PC-3 (cell line): ENCODE measurements around the gene EPN1. TPM values are rescaled to one million over a fixed set of nuclear protein-coding genes. Genes with fewer than 3 reads are reported as not detected.

ENCODE experiments used
- ATAC-seq: fragments of 200-7000 bp; cut with Tn5 transposase; 2 replicates; pipeline ENCODE4 v1.9.1; 2020; ENCODE audit warnings: mild to moderate bottlenecking, moderate library complexity
- BruUV-seq: library from RNA; stranded (reverse); fragments of 400-500 nt; replicated peaks from 2 replicates; lab custom pipeline; 2021; lab: Mats Ljungman, UMichigan
- CTCF ChIA-PET: fragments of 300-600 bp; sonication (Branson Sonifier 250); formaldehyde crosslinking; loops from one replicate; lab custom pipeline; 2022; ENCODE audit warnings: antibody characterized with exemption; lab: Charles Lee
- POLR2A ChIA-PET: fragments of 300-600 bp; sonication (Branson Sonifier 250); formaldehyde crosslinking; loops from one replicate; lab custom pipeline; 2022; ENCODE audit warnings: antibody characterized with exemption; ENCODE audit not compliant: unreplicated experiment; lab: Charles Lee
- DNase-seq: peaks from one replicate; pipeline ENCODE4 v3.0.0-alpha.2; 2015
- H2AFZ ChIP-seq: fragments of 300-600 bp; sonication (generic); 2 replicates; pipeline ENCODE4 v1.6.0; 2016; ENCODE audit warnings: antibody characterized with exemption, low read length
- H3F3A ChIP-seq: fragments of 300-600 bp; sonication (generic); one replicate; pipeline ENCODE4 v1.6.0; 2017; ENCODE audit warnings: antibody characterized with exemption, low read length, control low read depth, mild to moderate bottlenecking; ENCODE audit not compliant: unreplicated experiment
- H3K27ac ChIP-seq: fragments of 300-600 bp; sonication (generic); 2 replicates; pipeline ENCODE4 v1.5.1; 2016; ENCODE audit warnings: mild to moderate bottlenecking, low read length
- H3K27me3 ChIP-seq: fragments of 300-600 bp; sonication (generic); 2 replicates; pipeline ENCODE4 v1.6.1; 2016; ENCODE audit warnings: low read length, mixed read lengths
- H3K36me3 ChIP-seq: fragments of 300-600 bp; sonication (generic); 2 replicates; pipeline ENCODE4 v1.6.1; 2016; ENCODE audit warnings: low read depth, mixed run types, low read length, mixed read lengths
- H3K4me1 ChIP-seq: fragments of 300-600 bp; sonication (generic); 2 replicates; pipeline ENCODE4 v1.5.1; 2016; ENCODE audit warnings: low read length; ENCODE audit not compliant: insufficient read depth
- H3K4me2 ChIP-seq: fragments of 300-600 bp; sonication (generic); 2 replicates; pipeline ENCODE4 v1.6.0; 2016; ENCODE audit warnings: low read length
- H3K4me3 ChIP-seq: fragments of 300-600 bp; sonication (generic); 2 replicates; pipeline ENCODE4 v1.5.1; 2016; ENCODE audit warnings: mild to moderate bottlenecking, low read length, mixed read lengths
- H3K79me2 ChIP-seq: fragments of 300-600 bp; sonication (generic); 2 replicates; pipeline ENCODE4 v1.6.1; 2017; ENCODE audit warnings: low read length, mixed read lengths
- H3K9ac ChIP-seq: fragments of 300-600 bp; sonication (generic); 2 replicates; pipeline ENCODE4 v1.6.0; 2016; ENCODE audit warnings: mild to moderate bottlenecking, low read length
- H3K9me2 ChIP-seq: fragments of 300-600 bp; sonication (generic); replicated peaks from 2 replicates; pipeline ENCODE4 v1.6.1; 2016; ENCODE audit warnings: mixed run types, low read length, mixed read lengths
- H3K9me3 ChIP-seq: fragments of 300-600 bp; sonication (generic); 2 replicates; pipeline ENCODE4 v1.6.1; 2016; ENCODE audit warnings: low read length, mixed read lengths
- H4K20me1 ChIP-seq: fragments of 300-600 bp; sonication (generic); 2 replicates; pipeline ENCODE4 v1.6.1; 2016; ENCODE audit warnings: low read length, mixed read lengths
- EZH2 ChIP-seq: fragments of 300-600 bp; sonication (generic); IDR thresholded peaks from one replicate; pipeline ENCODE4 v1.6.1; 2017; ENCODE audit warnings: antibody characterized with exemption, mild to moderate bottlenecking, low read length; ENCODE audit not compliant: unreplicated experiment
- EZH2phosphoT487 ChIP-seq: fragments of 300-600 bp; sonication (generic); IDR thresholded peaks from 2 replicates; pipeline ENCODE4 v1.6.1; 2018; ENCODE audit warnings: mild to moderate bottlenecking, antibody characterized with exemption, low read length, borderline replicate concordance
- intact Hi-C: fragments of 100-400 bp; cut with micrococcal nuclease; formaldehyde crosslinking; loops from 2 replicates; pipeline ENCODE4 v1.9.0; 2023
- total RNA-seq: library from RNA; depleted of rRNA; stranded (reverse); fragments of >200 nt; gene quantifications from 2 replicates; pipeline ENCODE4 v1.2.3, GENCODE V29; 2014
- TF ChIP-seq, protein P1 (sequence below): fragments of 300-600 bp; sonication (generic); conservative IDR thresholded peaks from 2 replicates; pipeline ENCODE4 v1.5.1; 2017; ENCODE audit warnings: antibody characterized with exemption, low read depth, mild to moderate bottlenecking, low read length

Gene EPN1
- total RNA-seq, 1 experiment from 2014 or later = 203 TPM

DNA sequence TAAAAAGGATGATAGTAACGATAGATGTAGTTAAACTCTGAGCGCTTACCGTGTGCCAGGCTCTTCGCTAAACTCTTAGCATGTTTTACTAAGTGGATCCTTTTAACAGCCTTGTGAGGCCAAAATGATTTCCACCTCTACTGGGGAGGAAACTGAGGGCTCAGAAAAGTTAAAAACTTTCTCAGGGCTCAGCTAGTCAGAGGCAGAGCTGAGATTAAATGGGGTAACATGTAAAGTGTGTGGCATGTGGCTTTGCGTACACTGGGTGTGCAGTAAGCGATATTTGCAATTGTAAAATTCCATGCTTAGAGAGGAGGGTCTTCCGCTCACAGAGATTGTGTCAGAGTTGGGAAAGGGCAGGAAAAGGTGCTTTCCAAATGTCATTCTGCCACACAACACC is 18.5 kb upstream of the EPN1 start:
- no peaks in the 10 kb centered on the region for H3K27me3 ChIP-seq
- intact Hi-C loops = loop anchor here (2.0 kb wide), 1 partner anchor 14 kb away; no protein-coding TSS in a partner anchor
- peaks cover 50% of the 10 kb centered on the region for H4K20me1 ChIP-seq
- peak overlapping the region; percentile 93 for H3K4me2 ChIP-seq
- POLR2A ChIA-PET = no interaction called here
- peaks cover 42% of the 10 kb centered on the region for H3K36me3 ChIP-seq
- no peaks in the 10 kb centered on the region for H3K9me3 ChIP-seq
- peaks cover 67% of the 10 kb centered on the region for H3K79me2 ChIP-seq
- no peaks in the 10 kb centered on the region for H3F3A ChIP-seq
- TF ChIP-seq EZH2 (no peak), EZH2phosphoT487 (no peak)
- TF ChIP-seq, protein P1, sequence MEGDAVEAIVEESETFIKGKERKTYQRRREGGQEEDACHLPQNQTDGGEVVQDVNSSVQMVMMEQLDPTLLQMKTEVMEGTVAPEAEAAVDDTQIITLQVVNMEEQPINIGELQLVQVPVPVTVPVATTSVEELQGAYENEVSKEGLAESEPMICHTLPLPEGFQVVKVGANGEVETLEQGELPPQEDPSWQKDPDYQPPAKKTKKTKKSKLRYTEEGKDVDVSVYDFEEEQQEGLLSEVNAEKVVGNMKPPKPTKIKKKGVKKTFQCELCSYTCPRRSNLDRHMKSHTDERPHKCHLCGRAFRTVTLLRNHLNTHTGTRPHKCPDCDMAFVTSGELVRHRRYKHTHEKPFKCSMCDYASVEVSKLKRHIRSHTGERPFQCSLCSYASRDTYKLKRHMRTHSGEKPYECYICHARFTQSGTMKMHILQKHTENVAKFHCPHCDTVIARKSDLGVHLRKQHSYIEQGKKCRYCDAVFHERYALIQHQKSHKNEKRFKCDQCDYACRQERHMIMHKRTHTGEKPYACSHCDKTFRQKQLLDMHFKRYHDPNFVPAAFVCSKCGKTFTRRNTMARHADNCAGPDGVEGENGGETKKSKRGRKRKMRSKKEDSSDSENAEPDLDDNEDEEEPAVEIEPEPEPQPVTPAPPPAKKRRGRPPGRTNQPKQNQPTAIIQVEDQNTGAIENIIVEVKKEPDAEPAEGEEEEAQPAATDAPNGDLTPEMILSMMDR = no peak
- peaks cover 12% of the 10 kb centered on the region for H3K4me1 ChIP-seq
- BruUV-seq = no TSS peak
- no peak overlapping the region for H3K27ac ChIP-seq
- no peak for ATAC-seq
- H3K9me2 ChIP-seq = no peaks in the 10 kb centered on the region
- peak overlapping the region; percentile 88 for H3K4me3 ChIP-seq
- DNase-seq = no peak
- CTCF ChIA-PET = interaction anchor here (1.0 to 1.3 kb wide), 2 partner anchors 9 to 15 kb away, joined by 3 to 7 read pairs; no protein-coding TSS in a partner anchor
- H3K9ac ChIP-seq = peak overlapping the region; percentile 99
- no peak overlapping the region for H2AFZ ChIP-seq

DNA sequence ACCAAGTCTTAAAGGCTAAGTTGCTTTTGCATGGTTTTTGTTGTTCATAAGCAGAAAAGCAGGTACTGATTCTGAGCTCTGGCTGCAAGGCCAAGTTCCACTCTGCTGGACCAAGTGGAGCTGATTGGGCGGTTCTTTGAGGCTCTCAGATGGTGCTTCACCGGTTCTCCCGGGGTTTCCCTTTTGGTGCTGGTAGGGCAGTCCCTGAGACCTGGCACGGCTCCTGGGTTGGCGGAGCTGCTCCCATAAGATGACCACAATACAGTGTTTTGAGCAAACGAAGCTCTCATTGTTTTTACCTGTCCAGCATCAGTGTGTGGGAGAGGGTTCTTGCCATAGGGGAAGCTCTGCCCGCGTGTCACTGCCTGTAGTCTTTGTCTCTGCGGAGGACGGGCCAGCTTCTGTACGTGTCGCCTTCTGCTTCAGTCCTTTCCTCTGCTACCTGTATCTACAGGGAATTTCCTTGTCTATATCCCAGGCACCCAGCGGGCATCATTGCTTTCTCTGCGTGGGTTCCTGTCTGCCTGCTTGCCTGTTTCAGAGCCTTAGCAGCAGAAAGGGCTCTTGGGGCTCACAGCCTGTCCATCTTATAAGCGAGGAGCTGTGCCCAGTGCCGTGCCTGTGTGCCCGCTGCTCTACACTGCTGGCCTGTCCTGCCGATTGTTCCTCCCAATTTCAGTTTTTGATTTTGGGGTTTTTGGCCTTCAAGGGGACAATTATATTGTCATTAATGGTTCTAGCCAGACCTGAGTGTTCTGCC is 17.9 kb upstream of the EPN1 start:
- H3K9ac ChIP-seq = peak overlapping the region; percentile 99
- POLR2A ChIA-PET = interaction anchor here (0.6 kb wide), 1 partner anchor 195 kb away, joined by 4 read pairs; no protein-coding TSS in a partner anchor
- no peak overlapping the region for H2AFZ ChIP-seq
- H3K9me2 ChIP-seq = no peaks in the 10 kb centered on the region
- ATAC-seq = no peak
- H3K79me2 ChIP-seq = peaks cover 73% of the 10 kb centered on the region
- CTCF ChIA-PET = interaction anchor here (1.0 to 1.3 kb wide), 2 partner anchors 10 to 14 kb away, joined by 3 to 7 read pairs; no protein-coding TSS in a partner anchor
- H3K4me3 ChIP-seq = peak overlapping the region; percentile 88
- H3K27ac ChIP-seq = no peak overlapping the region
- no TSS peak for BruUV-seq
- peaks cover 12% of the 10 kb centered on the region for H3K4me1 ChIP-seq
- peaks cover 50% of the 10 kb centered on the region for H4K20me1 ChIP-seq
- H3K27me3 ChIP-seq = no peaks in the 10 kb centered on the region
- intact Hi-C loops = loop anchor here (2.0 kb wide), 1 partner anchor 14 kb away; no protein-coding TSS in a partner anchor
- TF ChIP-seq EZH2phosphoT487 = no peak
- TF ChIP-seq, protein P1 = no peak
- TF ChIP-seq EZH2 = no peak
- no peaks in the 10 kb centered on the region for H3F3A ChIP-seq
- peak; percentile 51 for DNase-seq
- peak overlapping the region; percentile 93 for H3K4me2 ChIP-seq
- no peaks in the 10 kb centered on the region for H3K9me3 ChIP-seq
- peaks cover 47% of the 10 kb centered on the region for H3K36me3 ChIP-seq
